Measurements from ENCODE around the gene PGAM2.
A peak's percentile ranks its signal among the peaks of the same experiment; 100 is the strongest.

PGAM2 gene

DNA sequence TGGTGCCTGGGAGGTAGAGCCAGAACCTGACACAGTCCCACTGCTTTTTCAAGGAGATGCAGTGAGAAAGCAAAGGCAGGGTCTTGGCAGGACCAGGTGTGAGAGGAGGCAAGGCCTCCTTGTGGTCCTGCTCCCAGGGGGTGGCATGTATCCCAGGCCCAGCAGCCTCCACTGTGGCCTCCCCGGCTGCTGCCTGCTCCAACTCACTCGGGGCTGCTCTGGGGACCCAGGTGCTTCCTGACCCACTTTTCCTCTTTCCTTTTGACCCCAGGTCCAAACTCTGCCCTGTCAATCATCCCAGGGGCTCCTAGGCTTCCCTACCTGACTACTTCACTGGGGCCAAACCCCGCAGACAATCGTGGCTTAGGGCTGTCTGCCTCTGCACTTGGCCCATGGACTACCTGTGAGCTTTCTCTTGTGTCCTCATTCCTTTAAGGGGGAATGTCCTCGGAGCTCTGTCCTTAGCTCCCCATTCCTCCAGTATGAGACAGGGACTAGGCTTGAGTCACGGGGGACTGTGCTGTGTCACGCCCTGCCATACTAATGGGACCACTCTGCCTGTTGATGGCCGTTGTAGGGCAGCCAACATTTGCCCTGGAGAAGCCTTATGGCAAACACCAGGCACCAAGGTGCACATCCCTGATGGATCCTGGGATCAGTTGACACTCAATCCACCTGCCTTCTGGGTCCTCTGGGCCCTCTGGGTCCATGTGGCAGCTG lies 37.6 kb upstream of the PGAM2 start:
- peaks cover 25% of the 10 kb centered on the region for H3K36me3 ChIP-seq (ENCODE audit: control insufficient read depth, insufficient read depth, low read length)
- H3K9me3 ChIP-seq (ENCODE audit: control insufficient read depth, low read length): no peaks in the 10 kb centered on the region
- no peak overlapping the region for H3K27ac ChIP-seq (ENCODE audit: low read depth, low read length, severe bottlenecking)
- peaks cover 19% of the 10 kb centered on the region for H3K4me1 ChIP-seq (ENCODE audit: control insufficient read depth, insufficient read depth, low read length, poor library complexity, severe bottlenecking)
- no peak overlapping the region for H3K4me3 ChIP-seq (ENCODE audit: extremely low read depth, insufficient read depth, low read length, poor library complexity, severe bottlenecking)
- 89 to 90% methylated on average over 7 to 8 of the region's 8 CpGs for WGBS, 2 experiments (ENCODE audit: insufficient coverage in 2 of 2)

GRCh38 chr7:44101966-44102845 lies 36.8 kb upstream of the PGAM2 start:
- Histone ChIP-seq H3K4me1 (ENCODE audit: control insufficient read depth, insufficient read depth, low read length, poor library complexity, severe bottlenecking) (peaks cover 19% of the 10 kb centered on the region), H3K9me3 (ENCODE audit: control insufficient read depth, low read length) (no peaks in the 10 kb centered on the region), H3K36me3 (ENCODE audit: control insufficient read depth, insufficient read depth, low read length) (peaks cover 17% of the 10 kb centered on the region), H3K4me3 (ENCODE audit: extremely low read depth, insufficient read depth, low read length, poor library complexity, severe bottlenecking) (no peak overlapping the region), H3K27ac (ENCODE audit: low read depth, low read length, severe bottlenecking) (no peak overlapping the region)
- 91 to 97% methylated on average over 12 of the region's 14 CpGs for WGBS, 2 experiments (ENCODE audit: insufficient coverage in 2 of 2)

- Histone ChIP-seq H3K36me3 (ENCODE audit: control insufficient read depth, insufficient read depth, low read length) (peaks cover 9% of the 10 kb centered on the region), H3K27ac (ENCODE audit: low read depth, low read length, severe bottlenecking) (peak overlapping the region; percentile 77), H3K9me3 (ENCODE audit: control insufficient read depth, low read length) (no peaks in the 10 kb centered on the region), H3K4me1 (ENCODE audit: control insufficient read depth, insufficient read depth, low read length, poor library complexity, severe bottlenecking) (peaks cover 19% of the 10 kb centered on the region), H3K4me3 (ENCODE audit: extremely low read depth, insufficient read depth, low read length, poor library complexity, severe bottlenecking) (no peak overlapping the region)
- WGBS, 2 experiments (ENCODE audit: insufficient coverage in 2 of 2): 82 to 100% methylated on average over 1 to 2 of the region's 3 CpGs
Measured at GRCh38 chr7:44101303-44101965, 36.1 kb upstream of the PGAM2 start.

DNA sequence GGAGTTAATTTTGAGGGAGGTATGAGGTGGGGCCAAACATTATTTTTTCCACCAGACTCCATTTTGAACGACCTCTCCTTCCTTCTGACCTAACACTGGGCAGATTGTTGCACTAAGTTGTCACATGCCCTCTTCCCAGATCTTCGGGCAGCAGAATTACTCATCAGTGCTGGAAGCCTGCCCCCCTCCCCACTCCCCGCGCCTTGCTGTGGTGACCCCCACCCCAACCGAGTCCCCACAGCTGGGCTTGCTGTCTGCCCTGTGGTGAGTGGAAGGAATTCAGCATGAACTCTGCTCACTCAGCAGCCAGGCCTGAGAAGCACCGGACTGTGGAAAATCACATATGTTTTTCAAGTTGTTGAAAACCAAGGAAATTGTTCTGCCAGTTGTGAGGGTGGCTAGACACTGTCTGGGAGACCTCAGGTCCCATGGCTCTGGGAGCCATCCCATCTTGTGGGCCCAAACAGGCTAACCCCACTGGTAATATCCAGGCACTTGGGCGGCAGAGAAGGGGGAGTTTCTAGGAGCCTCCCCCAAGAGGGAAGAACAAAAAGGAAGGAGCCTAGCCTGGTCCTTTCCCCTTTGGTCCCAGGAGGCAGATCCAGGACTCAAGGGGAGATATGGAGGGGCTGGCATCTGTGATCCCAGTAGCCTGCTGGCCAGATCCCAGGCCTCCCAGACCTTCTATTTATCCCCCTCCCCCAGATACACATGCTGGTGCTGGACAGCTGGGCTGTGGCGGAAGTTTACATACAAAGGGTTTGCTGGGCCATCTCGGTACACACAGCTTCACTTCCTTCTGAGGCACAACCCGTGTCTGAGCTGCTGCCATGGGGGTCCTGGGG lies 35.3 kb upstream of the PGAM2 start:
- Histone ChIP-seq H3K27ac (ENCODE audit: low read depth, low read length, severe bottlenecking) (peak overlapping the region; percentile 77), H3K9me3 (ENCODE audit: control insufficient read depth, low read length) (no peaks in the 10 kb centered on the region), H3K4me3 (ENCODE audit: extremely low read depth, insufficient read depth, low read length, poor library complexity, severe bottlenecking) (no peak overlapping the region), H3K4me1 (ENCODE audit: control insufficient read depth, insufficient read depth, low read length, poor library complexity, severe bottlenecking) (peaks cover 17% of the 10 kb centered on the region), H3K36me3 (ENCODE audit: control insufficient read depth, insufficient read depth, low read length) (peaks cover 2% of the 10 kb centered on the region)
- WGBS, 2 experiments (ENCODE audit: insufficient coverage in 2 of 2): 86 to 87% methylated on average over 5 to 6 of the region's 10 CpGs

DNA sequence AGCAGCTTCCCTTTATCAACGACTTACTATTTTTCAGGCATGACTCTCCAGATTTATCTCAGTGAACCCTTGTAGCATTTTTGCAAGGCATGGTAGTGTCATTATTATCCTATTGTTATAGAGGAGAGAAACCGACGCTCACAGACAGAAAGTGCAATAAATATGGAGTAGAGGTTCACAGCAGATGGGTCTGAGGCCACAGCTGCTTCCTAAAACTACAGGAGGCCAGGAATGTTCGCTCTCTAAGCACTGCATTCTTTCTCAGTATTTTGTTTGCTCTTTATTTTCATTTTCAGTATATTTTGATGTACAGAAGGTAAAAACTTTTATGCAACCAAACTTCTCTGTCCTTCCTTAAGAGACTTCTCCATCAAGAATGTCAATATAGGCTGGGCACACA lies 34.3 kb upstream of the PGAM2 start:
- H3K4me3 ChIP-seq (ENCODE audit: extremely low read depth, insufficient read depth, low read length, poor library complexity, severe bottlenecking): no peak overlapping the region
- no peaks in the 10 kb centered on the region for H3K9me3 ChIP-seq (ENCODE audit: control insufficient read depth, low read length)
- WGBS, 2 experiments (ENCODE audit: insufficient coverage in 2 of 2): 81 to 97% methylated on average over 2 to 3 of the region's 4 CpGs
- peak overlapping the region; percentile 23 for H3K27ac ChIP-seq (ENCODE audit: low read depth, low read length, severe bottlenecking)
- H3K4me1 ChIP-seq (ENCODE audit: control insufficient read depth, insufficient read depth, low read length, poor library complexity, severe bottlenecking): peaks cover 14% of the 10 kb centered on the region
- no peaks in the 10 kb centered on the region for H3K36me3 ChIP-seq (ENCODE audit: control insufficient read depth, insufficient read depth, low read length)

DNA sequence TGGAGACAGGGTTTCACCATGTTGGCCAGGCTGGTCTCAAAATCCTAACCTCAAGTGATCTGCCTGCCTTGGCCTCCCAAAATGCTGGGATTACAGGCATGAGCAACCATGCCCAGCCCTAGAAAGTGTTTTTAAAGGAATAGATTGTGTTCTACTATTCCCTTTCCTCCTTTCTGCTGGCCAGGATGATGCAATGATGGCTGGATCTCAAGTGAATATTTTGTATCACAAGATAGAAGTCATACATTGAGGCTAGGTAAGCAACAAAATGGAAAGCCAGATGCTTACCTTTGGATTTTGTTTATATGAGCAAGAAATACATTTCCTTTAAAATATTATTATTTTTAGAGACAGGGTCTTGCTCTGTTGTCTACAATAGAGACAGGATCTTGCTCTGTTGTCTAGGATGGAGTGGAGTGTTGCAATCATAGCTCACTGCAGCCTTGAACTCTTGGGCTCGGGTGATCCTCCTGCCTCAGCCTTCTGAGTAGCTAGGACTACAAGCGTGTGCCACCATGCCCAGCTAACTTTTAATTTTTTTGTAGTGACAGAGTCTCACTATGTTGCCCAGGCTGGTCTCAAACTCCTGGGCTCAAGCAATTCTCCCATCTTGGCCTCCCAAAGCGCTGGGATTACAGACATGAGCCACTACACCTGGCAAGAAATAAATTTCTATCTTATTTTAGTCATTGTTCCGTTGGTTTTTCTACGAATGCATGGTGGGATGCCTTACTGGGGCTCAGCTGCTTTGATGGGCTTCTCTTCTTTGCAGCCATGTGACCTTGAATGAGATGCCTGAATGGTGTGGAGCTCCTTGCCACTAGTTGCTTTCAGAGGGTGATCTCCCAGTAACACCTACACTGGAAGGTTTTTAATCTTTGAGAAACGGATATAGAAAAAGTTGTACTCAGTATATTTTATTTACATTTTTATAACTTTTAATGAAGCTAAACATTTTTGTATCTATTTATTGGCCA lies 33.0 kb upstream of the PGAM2 start:
- Histone ChIP-seq H3K36me3 (ENCODE audit: control insufficient read depth, insufficient read depth, low read length) (no peaks in the 10 kb centered on the region), H3K4me1 (ENCODE audit: control insufficient read depth, insufficient read depth, low read length, poor library complexity, severe bottlenecking) (peaks cover 14% of the 10 kb centered on the region)
- 90 to 91% methylated on average over 4 to 5 of the region's 6 CpGs for WGBS, 2 experiments (ENCODE audit: insufficient coverage in 2 of 2)

GRCh38 chr7:44097064-44097932 lies 31.9 kb upstream of the PGAM2 start:
- 85 to 96% methylated on average over 7 to 8 of the region's 9 CpGs for WGBS, 2 experiments (ENCODE audit: insufficient coverage in 2 of 2)
- no peak overlapping the region for H3K4me3 ChIP-seq (ENCODE audit: extremely low read depth, insufficient read depth, low read length, poor library complexity, severe bottlenecking)
- H3K27ac ChIP-seq (ENCODE audit: low read depth, low read length, severe bottlenecking): no peak overlapping the region
- H3K4me1 ChIP-seq (ENCODE audit: control insufficient read depth, insufficient read depth, low read length, poor library complexity, severe bottlenecking): peaks cover 14% of the 10 kb centered on the region
- no peaks in the 10 kb centered on the region for H3K9me3 ChIP-seq (ENCODE audit: control insufficient read depth, low read length)
- no peaks in the 10 kb centered on the region for H3K36me3 ChIP-seq (ENCODE audit: control insufficient read depth, insufficient read depth, low read length)

More for the DNA sequence above, 33.0 kb upstream of the PGAM2 start:
- H3K4me3 ChIP-seq (ENCODE audit: extremely low read depth, insufficient read depth, low read length, poor library complexity, severe bottlenecking): no peak overlapping the region
- H3K27ac ChIP-seq (ENCODE audit: low read depth, low read length, severe bottlenecking): no peak overlapping the region
- H3K9me3 ChIP-seq (ENCODE audit: control insufficient read depth, low read length): no peaks in the 10 kb centered on the region

DNA sequence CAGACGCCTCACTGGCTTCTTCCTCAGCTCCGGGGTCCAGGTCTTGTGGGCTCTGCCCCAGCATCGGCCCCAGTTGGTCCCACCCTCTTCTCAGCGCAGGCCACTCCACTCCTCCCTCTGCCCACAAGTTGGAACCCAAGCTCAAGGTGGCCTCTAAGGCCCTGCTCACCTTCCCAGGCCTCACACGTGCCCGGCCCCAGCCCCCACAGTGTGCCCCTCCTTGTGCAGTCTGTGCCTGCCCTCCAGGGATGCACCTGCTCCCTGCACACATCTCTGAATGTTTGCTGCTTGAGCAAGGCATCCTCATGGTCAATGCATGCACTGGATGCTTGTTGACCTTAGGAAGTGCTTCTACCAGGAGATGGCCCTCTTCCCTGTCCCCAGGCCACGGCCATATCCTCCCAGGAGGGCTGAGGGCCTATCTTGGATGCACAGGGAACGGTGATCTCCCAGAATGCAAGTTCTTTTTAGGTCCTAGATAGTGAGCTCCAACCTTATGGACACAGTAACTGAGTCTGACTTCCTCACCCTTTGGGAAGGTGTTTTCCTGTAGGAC lies 31.0 kb upstream of the PGAM2 start:
- H3K4me1 ChIP-seq (ENCODE audit: control insufficient read depth, insufficient read depth, low read length, poor library complexity, severe bottlenecking): peaks cover 11% of the 10 kb centered on the region
- H3K36me3 ChIP-seq (ENCODE audit: control insufficient read depth, insufficient read depth, low read length): no peaks in the 10 kb centered on the region
- H3K9me3 ChIP-seq (ENCODE audit: control insufficient read depth, low read length): no peaks in the 10 kb centered on the region
- H3K27ac ChIP-seq (ENCODE audit: low read depth, low read length, severe bottlenecking): no peak overlapping the region
- WGBS, 2 experiments (ENCODE audit: insufficient coverage in 2 of 2): 88 to 93% methylated on average over 6 to 8 of the region's 8 CpGs
- no peak overlapping the region for H3K4me3 ChIP-seq (ENCODE audit: extremely low read depth, insufficient read depth, low read length, poor library complexity, severe bottlenecking)
